Fibroblast of pulmonary artery (primary cell): Measurements from ENCODE around the gene PPFIBP1.
A peak's percentile ranks its signal among the peaks of the same experiment; 100 is the strongest.

Experiments used
- DNase-seq: peaks from one replicate; pipeline ENCODE4 v3.0.0-alpha.2; 2010; ENCODE audit warnings: low read depth
- H3K4me3 ChIP-seq: replicated peaks from 2 replicates; pipeline ENCODE4 v1.5.1; 2011; ENCODE audit warnings: low read depth, mild to moderate bottlenecking, control low read depth, low read length, moderate library complexity
- TF ChIP-seq, protein P1 (sequence below): IDR thresholded peaks from 2 replicates; pipeline ENCODE4 v1.5.1; 2011; ENCODE audit warnings: mild to moderate bottlenecking, control low read depth, low read length, inconsistent platforms; ENCODE audit errors: missing control alignments

The PPFIBP1 gene

DNA sequence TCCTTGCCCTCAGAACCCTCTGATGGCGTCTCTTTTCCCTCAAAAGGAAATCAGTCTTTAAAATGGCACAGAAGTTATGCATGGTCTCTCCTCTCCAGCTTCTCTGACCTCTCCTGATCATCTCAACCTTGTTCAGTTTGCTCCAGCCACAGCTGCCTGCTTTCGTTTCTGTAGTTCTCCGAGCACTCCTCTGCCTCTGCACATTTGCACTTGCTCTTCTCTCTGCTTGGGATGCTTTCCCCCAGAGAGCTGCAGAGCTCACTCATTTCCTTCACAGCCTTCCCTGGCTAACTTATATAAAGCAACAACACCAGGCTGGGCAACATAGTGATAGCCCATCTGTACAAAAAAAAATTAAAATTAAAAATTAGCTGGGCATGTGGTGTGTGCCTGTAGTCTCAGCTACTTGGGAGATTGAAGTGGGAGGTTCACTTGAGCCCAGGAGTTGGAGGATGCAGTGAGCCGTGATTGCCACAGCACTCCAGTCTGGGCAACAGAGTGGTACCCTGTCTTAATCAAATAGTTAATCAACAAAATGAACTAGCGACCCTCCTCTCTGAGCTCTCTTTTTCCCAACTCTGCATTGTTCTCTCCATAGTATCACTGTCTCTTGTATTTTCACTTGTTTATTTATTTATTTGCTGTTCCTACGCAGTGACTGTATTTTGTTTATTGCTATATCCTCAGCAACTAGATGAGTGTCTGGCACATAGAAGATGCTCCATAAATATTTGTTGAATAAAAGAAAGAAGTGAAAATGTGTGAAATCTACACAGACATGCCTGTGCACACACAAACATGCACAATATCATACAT lies 37.7 kb downstream of the PPFIBP1 start:
- no peak for DNase-seq
- TF ChIP-seq, protein P1, sequence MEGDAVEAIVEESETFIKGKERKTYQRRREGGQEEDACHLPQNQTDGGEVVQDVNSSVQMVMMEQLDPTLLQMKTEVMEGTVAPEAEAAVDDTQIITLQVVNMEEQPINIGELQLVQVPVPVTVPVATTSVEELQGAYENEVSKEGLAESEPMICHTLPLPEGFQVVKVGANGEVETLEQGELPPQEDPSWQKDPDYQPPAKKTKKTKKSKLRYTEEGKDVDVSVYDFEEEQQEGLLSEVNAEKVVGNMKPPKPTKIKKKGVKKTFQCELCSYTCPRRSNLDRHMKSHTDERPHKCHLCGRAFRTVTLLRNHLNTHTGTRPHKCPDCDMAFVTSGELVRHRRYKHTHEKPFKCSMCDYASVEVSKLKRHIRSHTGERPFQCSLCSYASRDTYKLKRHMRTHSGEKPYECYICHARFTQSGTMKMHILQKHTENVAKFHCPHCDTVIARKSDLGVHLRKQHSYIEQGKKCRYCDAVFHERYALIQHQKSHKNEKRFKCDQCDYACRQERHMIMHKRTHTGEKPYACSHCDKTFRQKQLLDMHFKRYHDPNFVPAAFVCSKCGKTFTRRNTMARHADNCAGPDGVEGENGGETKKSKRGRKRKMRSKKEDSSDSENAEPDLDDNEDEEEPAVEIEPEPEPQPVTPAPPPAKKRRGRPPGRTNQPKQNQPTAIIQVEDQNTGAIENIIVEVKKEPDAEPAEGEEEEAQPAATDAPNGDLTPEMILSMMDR = no peak
- no peak overlapping the region for H3K4me3 ChIP-seq

DNA sequence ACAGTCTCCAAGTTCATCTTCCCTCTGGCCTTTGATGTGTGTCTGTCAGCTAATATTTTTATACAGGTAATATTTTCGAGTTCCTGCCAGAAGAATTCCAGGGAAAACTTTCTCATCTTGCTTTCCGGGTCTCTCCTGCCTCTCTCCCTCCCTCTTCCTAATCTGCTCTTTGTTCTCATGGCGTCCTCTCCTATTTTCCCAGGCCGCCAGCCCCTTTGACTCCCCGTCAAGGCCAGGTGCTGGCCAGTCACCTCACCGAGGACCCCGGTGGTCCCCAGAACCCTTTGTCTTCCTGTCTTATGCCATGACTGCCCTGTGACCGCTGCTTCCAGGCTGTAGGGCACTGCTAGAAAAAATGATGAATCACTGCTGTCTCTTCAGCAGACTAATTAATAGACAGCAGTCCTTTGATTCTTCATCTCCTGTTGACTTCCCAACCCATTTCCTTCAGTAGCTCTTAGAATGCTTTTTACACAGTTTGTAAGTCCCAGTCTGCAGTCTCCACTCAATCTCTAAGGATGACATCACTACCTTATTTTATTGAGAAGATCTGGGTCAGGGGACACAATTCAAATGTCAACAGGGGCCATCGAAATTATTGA lies 40.7 kb downstream of the PPFIBP1 start:
- DNase-seq = no peak
- no peak overlapping the region for H3K4me3 ChIP-seq
- TF ChIP-seq, protein P1 = no peak

DNA sequence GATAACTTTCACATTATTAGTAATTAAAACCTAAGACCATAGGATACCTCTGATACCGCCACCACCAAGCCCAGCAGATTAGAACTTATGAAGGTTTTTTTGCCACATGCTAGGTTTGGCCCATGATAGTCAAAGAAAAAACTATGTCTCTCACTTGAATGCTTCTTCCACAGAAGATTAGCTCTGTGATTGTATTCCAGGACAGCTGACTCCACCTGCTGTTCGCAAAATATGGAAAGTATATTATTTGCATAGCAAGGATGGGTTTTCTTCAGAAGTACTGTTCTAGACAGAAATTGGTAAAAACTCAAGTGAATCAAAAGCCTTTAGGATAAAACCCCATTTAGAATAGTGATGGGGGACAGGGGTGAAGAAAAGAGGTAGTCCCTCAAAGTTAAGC lies 42.2 kb downstream of the PPFIBP1 start:
- no peak for DNase-seq
- TF ChIP-seq, protein P1 = no peak
- no peak overlapping the region for H3K4me3 ChIP-seq

DNA sequence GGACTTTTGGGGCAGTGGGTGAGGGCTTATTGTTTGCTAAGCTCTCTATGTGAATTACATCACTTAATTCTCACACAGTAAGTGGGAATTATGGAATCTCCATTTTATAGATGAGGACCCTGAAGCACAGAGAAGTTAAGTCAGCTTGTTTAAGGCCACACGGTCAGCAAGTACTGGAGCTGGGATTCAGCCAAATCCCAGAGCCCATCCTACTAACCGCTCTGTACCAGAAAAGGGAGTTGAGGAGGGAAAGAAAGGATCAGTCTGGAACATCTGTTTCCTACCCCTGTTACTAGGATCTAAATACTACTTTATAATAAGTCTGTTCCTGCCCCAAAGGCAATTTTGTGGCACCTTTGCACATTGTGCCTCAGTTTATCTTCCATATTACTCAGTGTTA lies 42.6 kb downstream of the PPFIBP1 start:
- TF ChIP-seq, protein P1 = no peak
- no peak overlapping the region for H3K4me3 ChIP-seq
- DNase-seq = no peak

DNA sequence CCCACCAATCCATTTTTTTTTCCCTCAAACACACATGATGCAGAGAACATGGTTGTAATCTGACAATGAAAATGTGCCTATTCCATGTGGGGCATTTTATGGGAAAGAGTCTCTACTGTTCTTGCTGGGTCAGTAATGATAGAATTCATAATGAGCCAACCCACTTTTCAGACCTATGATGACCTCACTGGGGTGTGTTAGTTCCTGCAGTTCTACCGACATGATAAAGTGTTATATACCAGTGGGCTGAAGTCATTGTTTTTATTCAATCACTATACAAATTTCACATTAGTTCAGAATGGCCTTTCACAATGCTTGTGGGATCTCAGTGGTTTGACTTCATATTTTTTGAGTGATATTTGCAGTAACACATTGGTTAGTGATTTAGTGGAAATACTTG lies 47.5 kb downstream of the PPFIBP1 start:
- H3K4me3 ChIP-seq = no peak overlapping the region
- TF ChIP-seq, protein P1 = no peak
- peak; percentile 82 for DNase-seq

DNA sequence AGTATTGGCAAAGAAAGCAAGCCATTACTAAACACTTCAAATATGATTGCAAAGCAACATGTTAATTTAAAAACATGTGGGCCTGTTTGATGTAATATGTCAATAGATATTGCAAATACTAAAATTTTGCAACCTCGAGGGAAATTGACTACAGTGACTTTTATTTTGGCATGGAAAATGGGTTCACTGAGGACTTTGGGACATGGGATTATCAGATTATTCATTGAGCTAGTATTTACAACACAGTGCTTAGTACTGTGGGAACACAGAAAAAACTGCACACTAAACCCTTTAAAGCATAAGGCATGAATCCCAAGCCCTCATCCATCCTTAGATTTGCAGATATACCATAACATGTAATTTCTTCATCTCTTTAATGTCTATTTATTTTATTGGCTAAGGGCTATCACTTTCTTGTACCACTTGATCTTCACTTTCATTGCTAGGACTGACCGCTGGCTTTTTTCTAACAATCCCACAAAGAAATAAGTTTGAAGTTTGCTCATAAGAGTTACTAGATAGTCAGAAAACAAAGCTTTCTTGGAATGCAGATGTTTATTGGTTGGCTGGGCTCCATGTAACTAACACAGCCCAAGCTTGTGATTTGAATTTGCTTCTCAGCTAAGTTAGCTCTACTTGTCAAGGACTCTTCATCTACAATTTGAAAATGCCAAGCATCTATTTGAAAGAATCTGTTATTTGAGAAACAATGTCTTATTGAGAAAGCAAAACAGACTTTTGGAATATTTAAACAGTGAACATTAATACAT lies 48.7 kb downstream of the PPFIBP1 start:
- DNase-seq = peak; percentile 51
- H3K4me3 ChIP-seq = no peak overlapping the region
- TF ChIP-seq, protein P1 = no peak
